Upper lobe of left lung (tissue), 4 donors: Measurements from ENCODE around the gene ZDHHC8.

Source experiments
- EP300 ChIP-seq, 4 donors: sonication (generic); formaldehyde crosslinking; IDR thresholded peaks; one replicate each; pipeline ENCODE4 v1.5.1; 2017; ENCODE audit warnings: antibody characterized with exemption in 4 of 4, control low read depth in 2 of 4
- TF ChIP-seq, protein P1 (sequence below), 6 experiments: fragments of 450-650 bp in 4 of 6; fragments of 200-600 bp in 2 of 6; sonication (generic) in 2 of 6; IDR thresholded peaks; one replicate each; pipeline ENCODE4 v1.5.1; 2016 to 2019; ENCODE audit warnings: antibody characterized with exemption in 6 of 6

DNA sequence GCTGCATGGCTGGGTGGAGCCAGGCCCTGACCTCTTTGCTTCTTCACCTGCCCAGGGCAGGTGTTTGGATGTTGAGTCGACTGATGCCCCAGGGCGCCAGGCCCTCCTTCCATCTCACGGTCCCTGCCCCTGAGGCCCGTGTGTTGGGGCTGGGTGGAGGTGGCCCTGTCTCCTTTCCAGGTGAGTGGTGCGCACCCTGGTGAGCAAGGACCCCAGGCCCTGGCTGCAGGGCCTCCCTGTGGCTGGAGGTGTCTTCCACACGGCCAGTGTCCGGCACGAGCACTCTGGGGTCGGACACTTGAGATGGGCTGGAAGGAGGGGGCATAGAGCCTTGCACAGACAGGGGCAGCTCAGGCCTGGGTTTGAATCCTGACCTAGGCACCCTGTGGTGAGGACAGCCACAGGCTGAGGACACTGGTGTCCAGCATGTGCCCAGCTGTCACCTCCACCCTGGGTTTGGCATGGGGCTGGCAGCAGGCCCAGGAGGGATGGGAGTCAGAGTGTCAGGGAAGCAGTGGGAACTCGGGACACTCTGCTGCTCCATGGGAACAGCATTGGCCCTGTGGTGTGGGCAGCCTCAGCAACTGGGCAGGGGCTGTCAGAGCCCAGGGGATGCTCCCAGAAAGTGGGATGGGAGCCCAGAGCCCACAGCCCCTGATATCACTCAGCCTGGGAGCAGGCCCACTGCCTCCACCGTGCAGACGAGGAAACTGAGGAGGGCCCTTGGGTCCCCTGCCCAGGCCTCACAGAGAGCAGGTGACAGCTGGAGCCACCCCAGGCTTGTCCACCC lies 56.4 kb downstream of the ZDHHC8 start:
- TF ChIP-seq, protein P1, sequence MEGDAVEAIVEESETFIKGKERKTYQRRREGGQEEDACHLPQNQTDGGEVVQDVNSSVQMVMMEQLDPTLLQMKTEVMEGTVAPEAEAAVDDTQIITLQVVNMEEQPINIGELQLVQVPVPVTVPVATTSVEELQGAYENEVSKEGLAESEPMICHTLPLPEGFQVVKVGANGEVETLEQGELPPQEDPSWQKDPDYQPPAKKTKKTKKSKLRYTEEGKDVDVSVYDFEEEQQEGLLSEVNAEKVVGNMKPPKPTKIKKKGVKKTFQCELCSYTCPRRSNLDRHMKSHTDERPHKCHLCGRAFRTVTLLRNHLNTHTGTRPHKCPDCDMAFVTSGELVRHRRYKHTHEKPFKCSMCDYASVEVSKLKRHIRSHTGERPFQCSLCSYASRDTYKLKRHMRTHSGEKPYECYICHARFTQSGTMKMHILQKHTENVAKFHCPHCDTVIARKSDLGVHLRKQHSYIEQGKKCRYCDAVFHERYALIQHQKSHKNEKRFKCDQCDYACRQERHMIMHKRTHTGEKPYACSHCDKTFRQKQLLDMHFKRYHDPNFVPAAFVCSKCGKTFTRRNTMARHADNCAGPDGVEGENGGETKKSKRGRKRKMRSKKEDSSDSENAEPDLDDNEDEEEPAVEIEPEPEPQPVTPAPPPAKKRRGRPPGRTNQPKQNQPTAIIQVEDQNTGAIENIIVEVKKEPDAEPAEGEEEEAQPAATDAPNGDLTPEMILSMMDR (IDR thresholded peaks at IDR 0.05) = no peak
- TF ChIP-seq EP300 (IDR thresholded peaks at IDR 0.05) = no peak
